ENCODE measurements around the gene FIBCD1.

DNA sequence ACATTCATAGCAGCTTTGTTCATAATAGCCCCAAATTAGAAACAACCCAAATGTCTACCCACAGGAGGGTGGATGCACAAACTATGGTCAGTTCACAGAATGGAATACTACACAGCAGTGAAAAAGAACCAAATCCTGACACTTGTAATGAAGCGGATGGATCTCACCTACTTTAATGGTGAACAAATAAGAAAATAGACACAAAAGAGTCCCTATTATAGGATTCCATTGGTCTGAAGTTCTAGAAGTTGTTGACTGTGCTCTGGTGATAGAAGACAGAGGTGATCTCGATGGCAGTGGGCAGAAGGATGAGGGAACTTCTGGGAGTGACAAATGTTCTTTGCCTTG is 49.3 kb upstream of the FIBCD1 start:
- TF ChIP-seq, protein P1, sequence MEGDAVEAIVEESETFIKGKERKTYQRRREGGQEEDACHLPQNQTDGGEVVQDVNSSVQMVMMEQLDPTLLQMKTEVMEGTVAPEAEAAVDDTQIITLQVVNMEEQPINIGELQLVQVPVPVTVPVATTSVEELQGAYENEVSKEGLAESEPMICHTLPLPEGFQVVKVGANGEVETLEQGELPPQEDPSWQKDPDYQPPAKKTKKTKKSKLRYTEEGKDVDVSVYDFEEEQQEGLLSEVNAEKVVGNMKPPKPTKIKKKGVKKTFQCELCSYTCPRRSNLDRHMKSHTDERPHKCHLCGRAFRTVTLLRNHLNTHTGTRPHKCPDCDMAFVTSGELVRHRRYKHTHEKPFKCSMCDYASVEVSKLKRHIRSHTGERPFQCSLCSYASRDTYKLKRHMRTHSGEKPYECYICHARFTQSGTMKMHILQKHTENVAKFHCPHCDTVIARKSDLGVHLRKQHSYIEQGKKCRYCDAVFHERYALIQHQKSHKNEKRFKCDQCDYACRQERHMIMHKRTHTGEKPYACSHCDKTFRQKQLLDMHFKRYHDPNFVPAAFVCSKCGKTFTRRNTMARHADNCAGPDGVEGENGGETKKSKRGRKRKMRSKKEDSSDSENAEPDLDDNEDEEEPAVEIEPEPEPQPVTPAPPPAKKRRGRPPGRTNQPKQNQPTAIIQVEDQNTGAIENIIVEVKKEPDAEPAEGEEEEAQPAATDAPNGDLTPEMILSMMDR (IDR thresholded peaks at IDR 0.05), result no peak
- TF ChIP-seq POLR2A (IDR thresholded peaks at IDR 0.05), result no peak

Measured in suprapubic skin (tissue), 3 donors.